ENCODE measurements around the gene PPM1H. TPM values are rescaled to one million over a fixed set of nuclear protein-coding genes. Genes with fewer than 3 reads are reported as not detected.

The PPM1H gene
- total RNA-seq, 4 donors from 2014 or later = 0.09 to 7.6 (median 0.76) TPM; not detected in 1

DNA sequence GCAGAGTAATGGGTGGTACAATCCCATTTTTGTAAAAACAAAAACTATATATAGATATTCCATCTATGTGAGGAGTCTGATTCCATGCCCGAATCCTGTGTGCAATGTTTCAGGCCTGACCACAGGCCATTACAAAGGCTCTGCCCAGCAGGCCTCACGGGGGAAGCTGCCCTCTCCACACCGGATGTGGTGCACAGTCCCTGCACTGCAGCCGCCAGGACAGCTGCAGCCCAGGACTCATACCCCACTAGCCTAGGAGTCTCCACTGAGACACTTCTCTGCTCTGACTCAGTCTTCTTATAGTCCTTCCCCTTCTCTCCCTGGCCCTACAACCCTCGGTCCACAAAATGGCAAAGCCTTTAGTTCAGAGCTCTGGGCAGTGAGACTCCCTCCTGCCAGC lies 190.4 kb downstream of the PPM1H start:
- Histone ChIP-seq H3K27me3 (no peaks in the 10 kb centered on the region), H3K4me1 (peaks cover 3 to 25% (median 7%) of the 10 kb centered on the region in 3 donors), H3K27ac (peak overlapping the region in 3 of 4 donors; percentile 53 to 62 (median 58)), H3K9me3 (no peaks in the 10 kb centered on the region), H3K4me3 (no peak overlapping the region), H3K36me3 (no peaks in the 10 kb centered on the region)
- intact Hi-C loops (cut with DNase I) = no loop called here
- no peak for DNase-seq
- 61 to 64% methylated on average over 4 of the region's 5 CpGs for WGBS, 2 donors
- no peak for TF ChIP-seq POLR2A (IDR thresholded peaks at IDR 0.05)
- TF ChIP-seq, protein P1, sequence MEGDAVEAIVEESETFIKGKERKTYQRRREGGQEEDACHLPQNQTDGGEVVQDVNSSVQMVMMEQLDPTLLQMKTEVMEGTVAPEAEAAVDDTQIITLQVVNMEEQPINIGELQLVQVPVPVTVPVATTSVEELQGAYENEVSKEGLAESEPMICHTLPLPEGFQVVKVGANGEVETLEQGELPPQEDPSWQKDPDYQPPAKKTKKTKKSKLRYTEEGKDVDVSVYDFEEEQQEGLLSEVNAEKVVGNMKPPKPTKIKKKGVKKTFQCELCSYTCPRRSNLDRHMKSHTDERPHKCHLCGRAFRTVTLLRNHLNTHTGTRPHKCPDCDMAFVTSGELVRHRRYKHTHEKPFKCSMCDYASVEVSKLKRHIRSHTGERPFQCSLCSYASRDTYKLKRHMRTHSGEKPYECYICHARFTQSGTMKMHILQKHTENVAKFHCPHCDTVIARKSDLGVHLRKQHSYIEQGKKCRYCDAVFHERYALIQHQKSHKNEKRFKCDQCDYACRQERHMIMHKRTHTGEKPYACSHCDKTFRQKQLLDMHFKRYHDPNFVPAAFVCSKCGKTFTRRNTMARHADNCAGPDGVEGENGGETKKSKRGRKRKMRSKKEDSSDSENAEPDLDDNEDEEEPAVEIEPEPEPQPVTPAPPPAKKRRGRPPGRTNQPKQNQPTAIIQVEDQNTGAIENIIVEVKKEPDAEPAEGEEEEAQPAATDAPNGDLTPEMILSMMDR (IDR thresholded peaks at IDR 0.05) = no peak

- DNase-seq = no peak
- no peak overlapping the region for H3K27ac ChIP-seq
- TF ChIP-seq POLR2A (IDR thresholded peaks at IDR 0.05) = no peak
- TF ChIP-seq, protein P1 (IDR thresholded peaks at IDR 0.05) = no peak
- H3K4me3 ChIP-seq = no peak overlapping the region
- H3K4me1 ChIP-seq = peaks cover 0 to 5% (median 2%) of the 10 kb centered on the region in 3 donors
- no peaks in the 10 kb centered on the region for H3K36me3 ChIP-seq
- no peaks in the 10 kb centered on the region for H3K9me3 ChIP-seq
- WGBS, 2 donors = 45 to 67% methylated on average over 9 of the region's 9 CpGs
- no peaks in the 10 kb centered on the region for H3K27me3 ChIP-seq
- intact Hi-C loops (cut with DNase I) = no loop called here
Observed at GRCh38 chr12:62739266-62740015, 195.5 kb downstream of the PPM1H start.

- Histone ChIP-seq H3K4me1 (peaks cover 0 to 8% (median 0%) of the 10 kb centered on the region in 3 donors), H3K9me3 (no peaks in the 10 kb centered on the region), H3K27ac (no peak overlapping the region), H3K27me3 (no peaks in the 10 kb centered on the region), H3K4me3 (no peak overlapping the region), H3K36me3 (no peaks in the 10 kb centered on the region)
- TF ChIP-seq POLR2A (IDR thresholded peaks at IDR 0.05) = no peak
- TF ChIP-seq, protein P1 (IDR thresholded peaks at IDR 0.05) = no peak
- WGBS, 2 donors = 74 to 85% methylated on average over 5 to 7 of the region's 8 CpGs
- no peak for DNase-seq
- intact Hi-C loops (cut with DNase I) = no loop called here
Observed at GRCh38 chr12:62738616-62739015, 196.3 kb downstream of the PPM1H start.

DNA sequence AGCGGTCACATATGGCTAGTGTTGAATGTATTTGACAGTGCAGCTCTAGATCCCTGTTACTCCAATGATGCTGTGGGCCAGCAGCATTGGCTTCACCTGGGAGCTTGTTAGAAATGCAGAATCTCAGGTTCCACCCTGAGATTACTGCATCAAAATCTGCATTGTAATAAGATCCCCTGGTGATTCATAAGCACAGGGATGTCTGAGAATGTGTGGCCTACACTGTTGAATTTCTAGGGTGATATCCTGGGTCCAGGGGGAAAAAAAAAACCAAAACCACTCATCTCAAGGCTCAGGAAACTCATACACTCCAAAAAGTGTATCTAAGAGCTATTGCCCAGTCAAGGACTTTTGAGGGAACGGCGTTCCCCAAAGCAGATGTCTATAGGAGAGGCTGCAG lies 196.8 kb downstream of the PPM1H start:
- Histone ChIP-seq H3K4me1 (peaks cover 2 to 13% (median 3%) of the 10 kb centered on the region in 3 donors), H3K27me3 (no peaks in the 10 kb centered on the region), H3K36me3 (no peaks in the 10 kb centered on the region), H3K9me3 (no peaks in the 10 kb centered on the region), H3K27ac (no peak overlapping the region), H3K4me3 (no peak overlapping the region)
- no peak for TF ChIP-seq POLR2A (IDR thresholded peaks at IDR 0.05)
- TF ChIP-seq, protein P1 (IDR thresholded peaks at IDR 0.05) = no peak
- WGBS, 2 donors = 94 to 95% methylated on average over 3 of the region's 3 CpGs
- intact Hi-C loops (cut with DNase I) = no loop called here
- DNase-seq = no peak

DNA sequence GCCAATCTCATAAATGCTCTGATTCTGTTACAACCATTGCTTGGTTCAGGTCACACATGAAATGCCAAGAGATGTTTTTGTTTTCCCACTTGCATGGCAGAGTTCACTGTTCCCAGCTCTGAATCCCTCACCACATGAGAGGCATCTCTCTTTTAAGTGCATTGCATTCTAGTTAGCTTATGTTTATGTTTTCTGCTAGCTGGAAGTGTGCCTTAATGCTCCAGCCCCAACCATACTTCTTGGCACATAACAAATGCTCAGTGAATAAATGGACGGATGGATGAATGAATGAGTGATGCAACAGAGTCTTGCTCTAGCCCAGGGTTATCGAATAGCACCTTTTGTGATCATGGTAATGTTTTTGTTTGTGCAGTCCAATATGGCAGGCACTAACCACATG lies 197.3 kb downstream of the PPM1H start:
- Histone ChIP-seq H3K4me1 (peaks cover 3 to 18% (median 6%) of the 10 kb centered on the region in 3 donors), H3K4me3 (no peak overlapping the region), H3K9me3 (no peaks in the 10 kb centered on the region), H3K27me3 (no peaks in the 10 kb centered on the region), H3K36me3 (no peaks in the 10 kb centered on the region), H3K27ac (no peak overlapping the region)
- intact Hi-C loops (cut with DNase I) = no loop called here
- DNase-seq = no peak
- WGBS, 2 donors = 95 to 100% methylated on average over 2 of the region's 2 CpGs
- TF ChIP-seq POLR2A (IDR thresholded peaks at IDR 0.05) = no peak
- TF ChIP-seq, protein P1 (IDR thresholded peaks at IDR 0.05) = no peak
